GM20431 (cell line): ENCODE results near the gene CARM1.

Experiments used
- in situ Hi-C: fragments of 300-500 bp; cut with MseI, MboI; formaldehyde crosslinking; loops from one replicate; pipeline ENCODE4 v1.15.0; 2020; ENCODE audit warnings: low sequenced_read_pairs; ENCODE audit not compliant: unreplicated experiment

CARM1 gene

GRCh38 chr19:10895920-10896319 lies 24.6 kb downstream of the CARM1 start:
- in situ Hi-C loops: no loop called here

GRCh38 chr19:10896851-10897526 lies 25.6 kb downstream of the CARM1 start:
- in situ Hi-C loops: no loop called here

GRCh38 chr19:10898633-10899032 lies 27.3 kb downstream of the CARM1 start:
- in situ Hi-C loops: no loop called here

- in situ Hi-C loops: no loop called here
These were observed 27.8 kb downstream of the CARM1 start for GRCh38 chr19:10899151-10899653.

DNA sequence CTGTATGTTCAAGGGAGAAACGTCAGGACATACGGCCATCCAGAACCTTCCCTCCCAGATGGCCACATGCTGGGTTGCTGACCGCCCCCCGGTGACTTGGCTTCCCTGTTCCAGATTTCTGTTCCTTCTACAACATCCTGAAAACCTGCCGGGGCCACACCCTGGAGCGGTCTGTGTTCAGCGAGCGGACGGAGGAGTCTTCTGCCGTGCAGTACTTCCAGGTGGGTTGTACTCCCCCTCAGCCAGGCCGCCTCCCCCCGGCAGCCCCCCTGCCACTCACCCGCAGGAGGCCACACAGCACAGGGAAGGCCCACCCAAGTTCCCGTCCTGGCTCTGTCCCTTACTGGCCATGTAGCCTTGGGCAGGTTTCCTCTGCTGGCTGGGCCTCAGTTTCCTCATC lies 36.6 kb downstream of the CARM1 start:
- in situ Hi-C loops: no loop called here

GRCh38 chr19:10908380-10908960 lies 37.1 kb downstream of the CARM1 start:
- in situ Hi-C loops: no loop called here

DNA sequence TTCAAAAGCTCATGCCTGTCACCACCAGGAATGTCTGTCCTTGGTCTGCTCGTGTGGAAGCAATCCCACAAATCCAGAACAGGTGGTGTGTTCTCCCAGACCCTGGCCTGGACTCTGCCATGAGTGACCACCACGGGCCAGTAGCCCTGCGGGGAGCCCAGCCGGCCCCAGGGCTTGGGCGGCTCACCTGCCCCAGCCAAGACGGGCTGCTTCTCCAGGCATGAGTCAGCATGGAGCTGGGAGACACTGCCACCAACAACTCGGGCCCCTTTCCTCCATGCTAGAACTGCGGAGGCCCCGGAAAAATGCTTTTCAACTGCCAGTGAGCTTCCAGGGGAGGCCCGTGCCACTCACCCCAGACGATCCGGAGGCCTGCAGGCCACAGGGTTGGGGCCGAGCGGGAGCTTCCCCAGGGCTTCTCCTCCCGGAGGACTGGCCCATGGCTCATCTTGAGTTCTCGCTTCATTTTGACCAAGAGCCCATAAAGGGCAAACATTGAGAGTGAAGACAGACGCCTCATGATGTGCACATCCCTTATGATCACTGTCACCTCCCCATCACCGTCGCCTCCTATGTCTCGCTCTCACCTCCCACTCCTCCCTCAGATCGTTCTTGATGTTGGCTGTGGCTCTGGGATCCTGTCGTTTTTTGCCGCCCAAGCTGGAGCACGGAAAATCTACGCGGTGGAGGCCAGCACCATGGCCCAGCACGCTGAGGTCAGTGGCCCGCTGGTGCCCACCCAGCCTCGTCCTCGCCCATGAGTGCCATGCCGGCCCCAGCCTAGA lies 40.4 kb downstream of the CARM1 start:
- in situ Hi-C loops: no loop called here

- in situ Hi-C loops: no loop called here
These were observed 41.3 kb downstream of the CARM1 start for GRCh38 chr19:10912619-10913018.

- in situ Hi-C loops: no loop called here
These were observed 42.5 kb downstream of the CARM1 start for GRCh38 chr19:10913716-10914340.

GRCh38 chr19:10915130-10916091 lies 44.1 kb downstream of the CARM1 start:
- in situ Hi-C loops: no loop called here

DNA sequence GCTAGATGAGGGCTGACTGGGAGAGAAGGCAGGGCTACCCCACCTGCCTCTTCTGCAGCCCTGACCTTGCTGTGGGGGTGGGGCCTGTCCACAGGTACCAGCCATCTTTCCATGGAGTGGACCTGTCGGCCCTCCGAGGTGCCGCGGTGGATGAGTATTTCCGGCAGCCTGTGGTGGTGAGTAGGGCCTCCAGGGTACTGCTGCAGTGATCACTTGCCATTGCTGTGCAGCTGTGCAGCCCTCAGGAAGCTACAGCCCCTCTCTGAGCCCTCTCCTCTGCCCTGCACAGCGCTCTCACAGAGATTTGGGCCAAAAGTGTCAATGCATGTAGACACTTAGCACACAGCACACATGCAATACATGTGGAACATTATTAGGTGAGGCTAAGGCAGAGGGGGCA lies 45.2 kb downstream of the CARM1 start:
- in situ Hi-C loops: no loop called here

DNA sequence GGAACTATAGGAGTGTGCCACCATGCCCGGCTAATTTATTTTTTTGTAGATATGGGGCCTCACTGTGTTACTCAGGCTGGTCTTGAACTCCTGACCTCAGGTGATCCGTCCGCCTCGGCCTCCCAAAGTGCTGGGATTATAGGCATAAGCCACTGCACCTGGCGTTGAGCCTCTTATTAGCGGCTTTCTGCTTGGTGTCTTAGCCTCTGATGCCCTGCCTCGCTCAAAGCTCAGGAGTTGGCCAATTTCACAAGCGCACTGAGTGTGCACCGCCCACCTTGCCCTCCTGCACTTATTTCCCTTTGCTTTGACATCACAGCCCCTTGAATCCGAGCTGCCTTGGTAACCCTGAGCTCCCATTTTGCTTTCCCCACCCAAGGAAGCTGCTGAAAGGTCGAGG lies 47.0 kb downstream of the CARM1 start:
- in situ Hi-C loops: no loop called here

DNA sequence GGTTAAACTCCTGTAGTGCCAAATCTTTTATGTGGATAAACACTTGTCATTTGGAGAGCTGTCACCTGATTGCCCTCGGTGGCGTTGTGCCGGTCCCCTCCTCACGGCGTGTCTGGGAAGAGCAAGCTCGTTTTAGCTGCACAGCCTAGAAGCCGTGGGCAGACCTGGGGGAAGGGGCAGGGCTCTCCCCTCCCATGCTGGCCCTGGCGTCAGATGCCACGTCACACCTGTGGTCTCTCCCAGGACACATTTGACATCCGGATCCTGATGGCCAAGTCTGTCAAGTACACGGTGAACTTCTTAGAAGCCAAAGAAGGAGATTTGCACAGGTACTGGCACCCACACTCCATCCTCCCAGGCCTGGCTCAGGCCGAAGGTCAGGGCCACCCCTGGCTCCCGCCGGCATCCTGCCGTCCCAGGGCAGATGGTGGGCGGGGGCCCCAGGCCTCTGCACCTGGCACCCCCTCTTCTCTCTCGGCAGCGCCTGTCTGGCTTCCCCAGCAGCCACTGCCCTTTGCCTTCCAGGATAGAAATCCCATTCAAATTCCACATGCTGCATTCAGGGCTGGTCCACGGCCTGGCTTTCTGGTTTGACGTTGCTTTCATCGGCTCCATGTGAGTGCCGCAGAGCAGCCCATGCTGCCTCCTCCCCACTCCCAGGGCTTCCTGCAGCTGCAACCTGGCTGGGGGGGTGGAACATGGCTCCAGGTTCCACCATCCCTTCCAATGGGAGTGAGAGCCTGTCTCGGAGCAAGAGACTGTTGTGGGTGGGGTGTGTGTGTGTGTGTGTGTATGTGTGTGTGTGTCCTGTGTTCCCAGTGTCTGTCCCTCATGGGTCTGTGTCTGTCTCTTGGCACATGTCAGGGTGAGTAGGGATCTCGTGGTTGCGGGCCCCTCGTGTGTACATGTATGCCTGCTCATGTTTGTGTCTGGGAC lies 48.3 kb downstream of the CARM1 start:
- in situ Hi-C loops: no loop called here

GRCh38 chr19:10920288-10920655 lies 48.9 kb downstream of the CARM1 start:
- in situ Hi-C loops: no loop called here

DNA sequence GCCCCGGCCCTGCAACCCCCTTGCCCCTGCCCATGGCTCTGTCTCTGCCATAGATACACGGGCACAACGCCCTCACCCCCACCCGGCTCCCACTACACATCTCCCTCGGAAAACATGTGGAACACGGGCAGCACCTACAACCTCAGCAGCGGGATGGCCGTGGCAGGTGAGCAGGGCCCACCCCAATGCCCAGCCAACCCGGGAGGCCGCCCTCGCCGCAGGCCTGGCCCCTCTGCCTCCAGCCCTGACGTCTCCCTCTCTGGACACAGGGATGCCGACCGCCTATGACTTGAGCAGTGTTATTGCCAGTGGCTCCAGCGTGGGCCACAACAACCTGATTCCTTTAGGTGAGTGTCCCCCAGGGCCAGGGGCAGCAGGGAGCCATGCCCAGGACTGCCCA lies 49.4 kb downstream of the CARM1 start:
- in situ Hi-C loops: no loop called here

DNA sequence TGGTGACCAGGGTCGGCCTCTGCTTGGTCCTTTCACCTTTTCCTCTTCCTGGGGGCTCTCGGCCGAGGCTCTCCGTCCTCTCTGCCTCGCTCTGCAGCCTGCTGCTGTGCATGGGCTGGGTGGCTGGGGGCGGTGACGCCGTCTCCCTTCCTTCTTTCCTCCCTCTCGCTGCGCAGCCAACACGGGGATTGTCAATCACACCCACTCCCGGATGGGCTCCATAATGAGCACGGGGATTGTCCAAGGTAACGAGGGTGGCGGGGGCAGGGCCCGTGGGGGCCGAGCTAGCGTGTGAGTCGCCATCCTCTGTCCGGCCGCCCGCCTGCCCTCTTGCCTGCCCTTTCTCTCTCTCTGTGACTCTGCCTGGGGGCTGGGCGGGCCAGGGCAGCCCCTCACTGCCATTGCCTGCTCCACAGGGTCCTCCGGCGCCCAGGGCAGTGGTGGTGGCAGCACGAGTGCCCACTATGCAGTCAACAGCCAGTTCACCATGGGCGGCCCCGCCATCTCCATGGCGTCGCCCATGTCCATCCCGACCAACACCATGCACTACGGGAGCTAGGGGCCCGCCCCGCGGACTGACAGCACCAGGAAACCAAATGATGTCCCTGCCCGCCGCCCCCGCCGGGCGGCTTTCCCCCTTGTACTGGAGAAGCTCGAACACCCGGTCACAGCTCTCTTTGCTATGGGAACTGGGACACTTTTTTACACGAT lies 50.0 kb downstream of the CARM1 start:
- in situ Hi-C loops: no loop called here

DNA sequence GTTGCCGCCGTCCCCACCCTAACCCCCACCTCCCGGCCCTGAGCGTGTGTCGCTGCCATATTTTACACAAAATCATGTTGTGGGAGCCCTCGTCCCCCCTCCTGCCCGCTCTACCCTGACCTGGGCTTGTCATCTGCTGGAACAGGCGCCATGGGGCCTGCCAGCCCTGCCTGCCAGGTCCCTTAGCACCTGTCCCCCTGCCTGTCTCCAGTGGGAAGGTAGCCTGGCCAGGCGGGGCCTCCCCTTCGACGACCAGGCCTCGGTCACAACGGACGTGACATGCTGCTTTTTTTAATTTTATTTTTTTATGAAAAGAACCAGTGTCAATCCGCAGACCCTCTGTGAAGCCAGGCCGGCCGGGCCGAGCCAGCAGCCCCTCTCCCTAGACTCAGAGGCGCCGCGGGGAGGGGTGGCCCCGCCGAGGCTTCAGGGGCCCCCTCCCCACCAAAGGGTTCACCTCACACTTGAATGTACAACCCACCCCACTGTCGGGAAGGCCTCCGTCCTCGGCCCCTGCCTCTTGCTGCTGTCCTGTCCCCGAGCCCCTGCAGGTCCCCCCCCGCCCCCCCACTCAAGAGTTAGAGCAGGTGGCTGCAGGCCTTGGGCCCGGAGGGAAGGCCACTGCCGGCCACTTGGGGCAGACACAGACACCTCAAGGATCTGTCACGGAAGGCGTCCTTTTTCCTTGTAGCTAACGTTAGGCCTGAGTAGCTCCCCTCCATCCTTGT lies 50.7 kb downstream of the CARM1 start:
- in situ Hi-C loops: no loop called here
